SK-N-SH (cell line): Measurements from ENCODE around the gene NFYA. TPM values are rescaled to one million over a fixed set of nuclear protein-coding genes. Genes with fewer than 3 reads are reported as not detected.

ENCODE experiments used
- CTCF ChIA-PET: fragments of 300-600, 350-600 bp; formaldehyde crosslinking; extraction: SDS; loops from one replicate; lab custom pipeline; 2021; lab: Yijun Ruan, JAX
- POLR2A ChIA-PET: fragments of 350-600 bp; sonication (Branson Sonifier 250); formaldehyde crosslinking; extraction: SDS; loops from one replicate; lab custom pipeline; 2020; ENCODE audit warnings: antibody characterized with exemption, inconsistent platforms; lab: Yijun Ruan, JAX
- DNase-seq: peaks from one replicate; pipeline ENCODE4 v3.0.0; 2012
- H2AFZ ChIP-seq: fragments of 200-600 bp; sonication (generic); 2 replicates; pipeline ENCODE4 v1.8.1; 2016; ENCODE audit warnings: antibody characterized with exemption, mild to moderate bottlenecking, low read depth
- H3F3A ChIP-seq: fragments of 200-600 bp; sonication (generic); replicated peaks from 2 replicates; pipeline ENCODE3; 2016; ENCODE audit warnings: antibody characterized with exemption, mild to moderate bottlenecking; ENCODE audit not compliant: insufficient read depth
- H3K27ac ChIP-seq, 2 experiments: fragments of 200-500 bp in 1 of 2; fragments of 200-600 bp in 1 of 2; sonication (Bioruptor generic) in 1 of 2; sonication (generic), shearing (Covaris generic) in 1 of 2; 2 replicates each; pipeline versions ENCODE4 v1.5.1 to v1.6.1; 2014 to 2016; ENCODE audit warnings: low read depth in 2 of 2, inconsistent platforms in 1 of 2, low read length in 1 of 2, mild to moderate bottlenecking in 1 of 2, mixed read lengths in 1 of 2
- H3K27me3 ChIP-seq: fragments of 200-600 bp; sonication (generic), shearing (Covaris generic); 2 replicates; pipeline ENCODE4 v1.6.1; 2016; ENCODE audit warnings: mixed run types; ENCODE audit not compliant: insufficient read depth
- H3K36me3 ChIP-seq, 2 experiments: fragments of 200-500 bp in 1 of 2; fragments of 200-600 bp in 1 of 2; sonication (Bioruptor generic) in 1 of 2; sonication (generic) in 1 of 2; replicated peaks in 1 of 2; 2 replicates each; pipeline versions ENCODE3 to v1.5.1; 2014 to 2016; ENCODE audit warnings: low read length in 1 of 2, mild to moderate bottlenecking in 1 of 2; ENCODE audit not compliant: insufficient read depth in 2 of 2, control insufficient read depth in 1 of 2
- H3K4me1 ChIP-seq, 2 experiments: fragments of 200-500 bp in 1 of 2; fragments of 200-600 bp in 1 of 2; sonication (Bioruptor generic) in 1 of 2; sonication (generic), shearing (Covaris generic) in 1 of 2; 2 replicates each; pipeline versions ENCODE4 v1.5.1 to v1.6.1; 2014 to 2016; ENCODE audit warnings: low read depth in 1 of 2, low read length in 1 of 2, mixed run types in 1 of 2; ENCODE audit not compliant: insufficient read depth in 2 of 2, control insufficient read depth in 1 of 2
- H3K4me2 ChIP-seq: fragments of 200-600 bp; sonication (generic), shearing (Covaris generic); 2 replicates; pipeline ENCODE4 v1.6.1; 2017; ENCODE audit warnings: mixed run types
- H3K4me3 ChIP-seq, 2 experiments: fragments of 200-500 bp in 1 of 2; fragments of 200-600 bp in 1 of 2; sonication (Bioruptor generic) in 1 of 2; sonication (generic), shearing (Covaris generic) in 1 of 2; 2 replicates each; pipeline versions ENCODE4 v1.5.1 to v1.8.1; 2014 to 2016; ENCODE audit warnings: low read depth in 2 of 2, inconsistent platforms in 1 of 2, low read length in 1 of 2, mild to moderate bottlenecking in 1 of 2, mixed read lengths in 1 of 2, moderate library complexity in 1 of 2
- H3K79me2 ChIP-seq: fragments of 200-600 bp; sonication (generic); 2 replicates; pipeline ENCODE4 v1.8.1; 2017; ENCODE audit warnings: mild to moderate bottlenecking; ENCODE audit not compliant: insufficient read depth
- H3K9ac ChIP-seq: fragments of 200-600 bp; sonication (generic); 2 replicates; pipeline ENCODE4 v1.6.1; 2017; ENCODE audit warnings: mixed run types
- H3K9me2 ChIP-seq: fragments of 200-600 bp; sonication (generic); 2 replicates; pipeline ENCODE4 v1.6.1; 2017; ENCODE audit warnings: mixed run types
- H3K9me3 ChIP-seq: fragments of 200-600 bp; sonication (generic); 2 replicates; pipeline ENCODE4 v1.6.1; 2017; ENCODE audit warnings: mixed run types, mild to moderate bottlenecking, moderate library complexity
- H4K20me1 ChIP-seq: fragments of 200-600 bp; sonication (generic); 2 replicates; pipeline ENCODE4 v1.6.1; 2017; ENCODE audit warnings: mild to moderate bottlenecking, mixed run types; ENCODE audit not compliant: insufficient read depth
- CHD2 ChIP-seq: fragments of 150-350 bp; IDR thresholded peaks from 2 replicates; pipeline ENCODE4 v1.6.1; 2018; ENCODE audit warnings: low read length; ENCODE audit not compliant: partially characterized antibody
- EP300 ChIP-seq, 2 experiments: IDR thresholded peaks; 2 replicates each; pipeline versions ENCODE4 v1.4.0 to v1.6.1; 2012; ENCODE audit warnings: borderline replicate concordance in 1 of 2, low read depth in 1 of 2, low read length in 1 of 2
- MEF2A ChIP-seq: IDR thresholded peaks from 2 replicates; pipeline ENCODE4 v1.4.0; 2012; ENCODE audit warnings: low read depth, borderline replicate concordance
- MXI1 ChIP-seq: IDR thresholded peaks from 2 replicates; pipeline ENCODE4 v1.6.1; 2012; ENCODE audit warnings: mild to moderate bottlenecking, low read depth, low read length, improper control_type of control experiment
- RAD21 ChIP-seq: IDR thresholded peaks from 2 replicates; pipeline ENCODE4 v1.6.1; 2012; ENCODE audit warnings: mild to moderate bottlenecking, low read length
- RCOR1 ChIP-seq: fragments of 150-350 bp; IDR thresholded peaks from 2 replicates; pipeline ENCODE4 v1.6.1; 2017; ENCODE audit warnings: antibody characterized with exemption, low read length
- RFX5 ChIP-seq: IDR thresholded peaks from 2 replicates; pipeline ENCODE4 v1.6.1; 2012; ENCODE audit warnings: mild to moderate bottlenecking, improper control_type of control experiment, low read length
- SMC3 ChIP-seq: IDR thresholded peaks from 2 replicates; pipeline ENCODE4 v1.6.1; 2012; ENCODE audit warnings: low read depth, low read length, improper control_type of control experiment
- TAF1 ChIP-seq: IDR thresholded peaks from 2 replicates; pipeline ENCODE4 v1.6.1; 2012; ENCODE audit warnings: low read depth, mild to moderate bottlenecking, low read length, moderate library complexity, borderline replicate concordance
- WGBS: methylation state at CpG from one replicate; pipeline ENCODE4 v1.1.6; 2017; ENCODE audit warnings: low lambda C conversion rate; 5-methylcytosine and 5-hydroxymethylcytosine counted together
- polyA plus RNA-seq, 3 experiments: library from polyadenylated mRNA; depleted of rRNA; stranded (reverse); fragments of >200 nt; gene quantifications; 2 replicates each; pipeline ENCODE4 v1.2.3, GENCODE V29; 2012
- TF ChIP-seq, protein P1 (sequence below): fragments of 200-600 bp; sonication (generic); IDR thresholded peaks from 2 replicates; pipeline ENCODE4 v1.6.1; 2017; ENCODE audit warnings: antibody characterized with exemption, mild to moderate bottlenecking, moderate library complexity
- TF ChIP-seq, protein P2 (sequence below): IDR thresholded peaks from 2 replicates; pipeline ENCODE4 v1.4.0; 2012; ENCODE audit warnings: low read depth
- TF ChIP-seq, protein P3 (sequence below): fragments of 150-350 bp; IDR thresholded peaks from 2 replicates; pipeline ENCODE4 v1.6.1; 2017; ENCODE audit warnings: antibody characterized with exemption, low read length, low read depth, borderline replicate concordance

NFYA gene
- polyA plus RNA-seq, 1 of the 3 experiments (the other 2 are of a cell fraction), result 6.8 TPM

DNA sequence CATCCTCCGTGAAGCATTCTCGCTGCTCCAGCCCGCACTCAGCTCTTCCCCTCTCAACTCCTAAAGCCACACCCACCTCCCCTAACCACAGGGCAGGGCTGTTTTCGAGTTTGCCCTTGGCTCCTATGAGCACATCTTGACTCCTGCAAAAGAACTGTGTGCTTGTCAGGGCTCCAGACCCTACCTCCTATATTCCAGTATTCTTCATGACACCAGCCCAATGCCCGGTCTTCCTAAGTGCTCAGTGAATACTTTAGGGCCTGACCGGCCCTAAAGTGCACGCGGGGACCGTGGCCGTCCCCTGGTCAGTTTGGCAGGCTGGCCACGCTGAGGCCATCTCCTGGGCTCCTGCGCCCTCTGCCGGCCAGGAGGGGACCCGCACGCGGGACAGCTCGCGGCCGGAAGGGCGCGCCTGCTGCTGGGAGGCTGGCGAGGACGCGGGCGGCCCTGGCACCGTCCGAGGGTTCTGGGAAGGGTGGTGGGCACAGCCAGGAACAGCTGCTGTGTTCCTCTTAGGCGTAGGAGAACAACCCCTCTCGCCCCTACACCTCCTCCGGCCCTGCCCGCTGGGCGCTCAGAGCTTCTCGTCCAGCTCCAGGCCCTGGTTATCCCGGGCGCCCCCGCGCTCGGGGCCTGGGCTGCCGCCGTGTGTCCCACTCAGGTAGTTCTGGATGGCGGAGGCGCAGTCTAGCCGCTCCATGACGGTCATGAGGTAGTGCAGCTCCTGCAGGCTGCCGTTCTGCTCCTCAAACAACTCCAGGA is 44.8 kb upstream of the NFYA start:
- Histone ChIP-seq H3K4me3 (peak overlapping the region in 1 of 2 experiments; percentile 39; a peak in 2 of 4 replicates), H3K79me2 (no peaks in the 10 kb centered on the region), H3K36me3 (no peaks in the 10 kb centered on the region), H3K9me2 (no peaks in the 10 kb centered on the region), H3K4me2 (no peak overlapping the region; the same call in 1 of the 2 replicates), H2AFZ (peak overlapping the region; percentile 61; the same call in 1 of the 2 replicates), H3K9me3 (no peaks in the 10 kb centered on the region), H3K4me1 (peaks cover 0 to 12% of the 10 kb centered on the region in 2 experiments; a peak in 1 of 4 replicates), H4K20me1 (no peaks in the 10 kb centered on the region), H3K27me3 (no peaks in the 10 kb centered on the region), H3K9ac (no peak overlapping the region), H3F3A (no peaks in the 10 kb centered on the region), H3K27ac (no peak overlapping the region)
- ChIA-PET POLR2A (no interaction called here), CTCF (interaction anchor here (0.5 to 5.3 kb wide), 63 partner anchors 8 to 1666 kb away, joined by 3 to 50 read pairs (median 4); partner anchors contain the start of genes APOBEC2, TSPO2 and UNC5CL)
- peak; percentile 91 for TF ChIP-seq RAD21
- no peak for TF ChIP-seq RFX5
- TF ChIP-seq, protein P1, sequence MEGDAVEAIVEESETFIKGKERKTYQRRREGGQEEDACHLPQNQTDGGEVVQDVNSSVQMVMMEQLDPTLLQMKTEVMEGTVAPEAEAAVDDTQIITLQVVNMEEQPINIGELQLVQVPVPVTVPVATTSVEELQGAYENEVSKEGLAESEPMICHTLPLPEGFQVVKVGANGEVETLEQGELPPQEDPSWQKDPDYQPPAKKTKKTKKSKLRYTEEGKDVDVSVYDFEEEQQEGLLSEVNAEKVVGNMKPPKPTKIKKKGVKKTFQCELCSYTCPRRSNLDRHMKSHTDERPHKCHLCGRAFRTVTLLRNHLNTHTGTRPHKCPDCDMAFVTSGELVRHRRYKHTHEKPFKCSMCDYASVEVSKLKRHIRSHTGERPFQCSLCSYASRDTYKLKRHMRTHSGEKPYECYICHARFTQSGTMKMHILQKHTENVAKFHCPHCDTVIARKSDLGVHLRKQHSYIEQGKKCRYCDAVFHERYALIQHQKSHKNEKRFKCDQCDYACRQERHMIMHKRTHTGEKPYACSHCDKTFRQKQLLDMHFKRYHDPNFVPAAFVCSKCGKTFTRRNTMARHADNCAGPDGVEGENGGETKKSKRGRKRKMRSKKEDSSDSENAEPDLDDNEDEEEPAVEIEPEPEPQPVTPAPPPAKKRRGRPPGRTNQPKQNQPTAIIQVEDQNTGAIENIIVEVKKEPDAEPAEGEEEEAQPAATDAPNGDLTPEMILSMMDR, result peak; percentile 95
- peak; percentile 32 for TF ChIP-seq CHD2
- no peak for TF ChIP-seq TAF1
- peak; percentile 31; the same call in 1 of the 2 replicates for TF ChIP-seq MXI1
- TF ChIP-seq, protein P2, sequence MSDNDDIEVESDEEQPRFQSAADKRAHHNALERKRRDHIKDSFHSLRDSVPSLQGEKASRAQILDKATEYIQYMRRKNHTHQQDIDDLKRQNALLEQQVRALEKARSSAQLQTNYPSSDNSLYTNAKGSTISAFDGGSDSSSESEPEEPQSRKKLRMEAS, result peak; percentile 52; the same call in 1 of the 2 replicates
- TF ChIP-seq EP300 (IDR thresholded peaks at IDR 0.05; ENCODE audit: borderline replicate concordance in 1 of 2, low read depth in 1 of 2, low read length in 1 of 2), result no peak
- peak; percentile 83 for TF ChIP-seq SMC3
- no peak for TF ChIP-seq MEF2A
- TF ChIP-seq RCOR1, result 0 out of 2 replicates have a peak, but pooled peaks have one; percentile 12
- TF ChIP-seq, protein P3, sequence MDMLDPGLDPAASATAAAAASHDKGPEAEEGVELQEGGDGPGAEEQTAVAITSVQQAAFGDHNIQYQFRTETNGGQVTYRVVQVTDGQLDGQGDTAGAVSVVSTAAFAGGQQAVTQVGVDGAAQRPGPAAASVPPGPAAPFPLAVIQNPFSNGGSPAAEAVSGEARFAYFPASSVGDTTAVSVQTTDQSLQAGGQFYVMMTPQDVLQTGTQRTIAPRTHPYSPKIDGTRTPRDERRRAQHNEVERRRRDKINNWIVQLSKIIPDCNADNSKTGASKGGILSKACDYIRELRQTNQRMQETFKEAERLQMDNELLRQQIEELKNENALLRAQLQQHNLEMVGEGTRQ, result no peak
- peak; percentile 95 for DNase-seq
- 46% methylated on average over 15 of the region's 45 CpGs for WGBS
